MCF 10A (cell line): ENCODE data around the gene DEDD. TPM values are rescaled to one million over a fixed set of nuclear protein-coding genes. Genes with fewer than 3 reads are reported as not detected.

Source experiments
- BruUV-seq: library from RNA; stranded (reverse); fragments of 400-500 nt; replicated peaks from 2 replicates; lab custom pipeline; 2021; lab: Mats Ljungman, UMichigan
- CTCF ChIA-PET: fragments of 300-600 bp; sonication (Branson Sonifier 250); formaldehyde crosslinking; extraction: SDS; loops from one replicate; lab custom pipeline; 2021; ENCODE audit warnings: antibody characterized with exemption, inconsistent platforms; lab: Yijun Ruan, JAX
- POLR2A ChIA-PET: fragments of 300-600, 350-650 bp; sonication (Branson Sonifier 250); formaldehyde crosslinking; extraction: SDS; loops from one replicate; lab custom pipeline; 2020; ENCODE audit warnings: antibody characterized with exemption, inconsistent platforms; lab: Yijun Ruan, JAX
- DNase-seq: peaks from one replicate; pipeline ENCODE4 v3.0.0-alpha.2; 2018; ENCODE audit not compliant: unreplicated experiment
- H3K27ac Mint-ChIP-seq: one replicate; pipeline ENCODE4 v1.8.0; 2022; ENCODE audit warnings: mild to moderate bottlenecking, low read depth, mixed read lengths; ENCODE audit not compliant: unreplicated experiment
- H3K27me3 Mint-ChIP-seq: one replicate; pipeline ENCODE4 v1.8.0; 2022; ENCODE audit warnings: mixed read lengths; ENCODE audit not compliant: insufficient read depth, unreplicated experiment
- H3K36me3 Mint-ChIP-seq: one replicate; pipeline ENCODE4 v1.8.0; 2022; ENCODE audit warnings: mild to moderate bottlenecking, moderate library complexity, mixed read lengths; ENCODE audit not compliant: insufficient read depth, unreplicated experiment
- H3K4me1 Mint-ChIP-seq: one replicate; pipeline ENCODE4 v1.8.0; 2022; ENCODE audit warnings: mixed read lengths; ENCODE audit not compliant: insufficient read depth, unreplicated experiment
- H3K4me3 Mint-ChIP-seq: one replicate; pipeline ENCODE4 v1.8.0; 2022; ENCODE audit warnings: mild to moderate bottlenecking, moderate library complexity, mixed read lengths; ENCODE audit not compliant: unreplicated experiment
- H3K9me3 Mint-ChIP-seq: one replicate; pipeline ENCODE4 v1.8.0; 2022; ENCODE audit warnings: mixed read lengths; ENCODE audit not compliant: unreplicated experiment
- intact Hi-C: fragments of 100-400 bp; cut with micrococcal nuclease; formaldehyde crosslinking; loops from 2 replicates; pipeline ENCODE4 v1.14.1; 2022
- total RNA-seq: library from RNA; stranded (reverse); gene quantifications from 2 replicates; pipeline ENCODE4 v1.2.3, GENCODE V29; 2022
- TF ChIP-seq, protein P1 (sequence below): fragments of 200-600 bp; IDR thresholded peaks from one replicate; pipeline ENCODE4 v1.8.0; 2022; ENCODE audit warnings: antibody characterized with exemption, mild to moderate bottlenecking; ENCODE audit not compliant: unreplicated experiment

The DEDD gene
- total RNA-seq, 1 experiment from 2014 or later: 73.6 TPM

DNA sequence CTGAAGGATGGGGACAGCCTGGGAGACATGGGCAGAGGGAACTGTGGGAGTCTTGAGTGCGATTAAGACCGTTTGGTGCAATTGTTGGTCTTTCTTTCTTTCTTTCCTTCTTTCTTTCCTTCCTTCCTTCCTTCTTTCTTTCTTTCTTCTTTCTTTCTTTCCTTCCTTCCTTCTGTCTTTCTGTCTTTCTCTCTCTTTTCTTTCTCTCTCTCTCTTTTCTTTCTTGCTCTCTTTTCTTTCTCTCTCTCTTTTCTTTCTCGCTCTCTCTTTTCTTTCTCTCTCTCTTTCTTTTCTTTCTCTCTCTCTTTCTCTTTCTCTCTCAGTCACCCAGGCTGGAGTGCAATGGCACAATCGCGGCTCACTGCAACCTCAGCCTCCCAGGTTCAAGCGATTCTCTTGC lies 37.2 kb downstream of the DEDD start:
- no peak overlapping the region for H3K4me3 Mint-ChIP-seq
- TF ChIP-seq, protein P1, sequence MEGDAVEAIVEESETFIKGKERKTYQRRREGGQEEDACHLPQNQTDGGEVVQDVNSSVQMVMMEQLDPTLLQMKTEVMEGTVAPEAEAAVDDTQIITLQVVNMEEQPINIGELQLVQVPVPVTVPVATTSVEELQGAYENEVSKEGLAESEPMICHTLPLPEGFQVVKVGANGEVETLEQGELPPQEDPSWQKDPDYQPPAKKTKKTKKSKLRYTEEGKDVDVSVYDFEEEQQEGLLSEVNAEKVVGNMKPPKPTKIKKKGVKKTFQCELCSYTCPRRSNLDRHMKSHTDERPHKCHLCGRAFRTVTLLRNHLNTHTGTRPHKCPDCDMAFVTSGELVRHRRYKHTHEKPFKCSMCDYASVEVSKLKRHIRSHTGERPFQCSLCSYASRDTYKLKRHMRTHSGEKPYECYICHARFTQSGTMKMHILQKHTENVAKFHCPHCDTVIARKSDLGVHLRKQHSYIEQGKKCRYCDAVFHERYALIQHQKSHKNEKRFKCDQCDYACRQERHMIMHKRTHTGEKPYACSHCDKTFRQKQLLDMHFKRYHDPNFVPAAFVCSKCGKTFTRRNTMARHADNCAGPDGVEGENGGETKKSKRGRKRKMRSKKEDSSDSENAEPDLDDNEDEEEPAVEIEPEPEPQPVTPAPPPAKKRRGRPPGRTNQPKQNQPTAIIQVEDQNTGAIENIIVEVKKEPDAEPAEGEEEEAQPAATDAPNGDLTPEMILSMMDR: no peak
- no peak overlapping the region for H3K27ac Mint-ChIP-seq
- peaks cover 49% of the 10 kb centered on the region for H3K4me1 Mint-ChIP-seq
- peaks cover 23% of the 10 kb centered on the region for H3K36me3 Mint-ChIP-seq
- intact Hi-C loops: loop anchor here (5.0 kb wide), 1 partner anchor 258 kb away; no protein-coding TSS in a partner anchor
- no peaks in the 10 kb centered on the region for H3K9me3 Mint-ChIP-seq
- no peaks in the 10 kb centered on the region for H3K27me3 Mint-ChIP-seq
- BruUV-seq: no TSS peak
- POLR2A ChIA-PET: interaction anchor here (0.6 to 6.7 kb wide), 8 partner anchors 10 to 85 kb away, joined by 3 to 91 read pairs (median 9); partner anchors contain the start of genes F11R, NIT1, PFDN2 and USF1
- CTCF ChIA-PET: interaction anchor here (1.4 to 10.3 kb wide), 5 partner anchors 8 to 77 kb away, joined by 4 to 331 read pairs (median 58); partner anchors contain the start of genes ARHGAP30, NECTIN4 and USF1
- DNase-seq: no peak

DNA sequence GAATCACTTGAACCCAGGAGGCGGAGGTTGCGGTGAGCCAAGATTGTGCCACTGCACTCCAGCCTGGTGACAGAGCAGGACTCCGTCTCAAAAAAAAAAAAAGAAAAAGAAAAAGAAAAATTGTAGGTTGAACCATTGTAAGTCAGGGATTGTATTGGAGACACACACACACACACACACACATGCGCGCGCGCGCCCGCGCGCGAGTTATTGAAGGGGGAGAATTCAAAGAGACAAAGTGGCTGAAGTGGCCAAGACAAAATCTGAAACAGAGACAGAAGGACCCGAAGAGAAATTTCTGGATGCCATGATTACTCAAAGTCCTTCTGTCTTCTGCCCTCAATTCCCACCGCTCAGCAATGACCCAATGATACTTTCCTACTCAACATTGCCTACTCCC lies 38.0 kb downstream of the DEDD start:
- BruUV-seq: no TSS peak
- TF ChIP-seq, protein P1: no peak
- Mint-ChIP-seq H3K36me3 (peaks cover 16% of the 10 kb centered on the region), H3K27me3 (no peaks in the 10 kb centered on the region), H3K4me3 (no peak overlapping the region), H3K4me1 (peaks cover 49% of the 10 kb centered on the region), H3K9me3 (no peaks in the 10 kb centered on the region), H3K27ac (no peak overlapping the region)
- DNase-seq: no peak
- intact Hi-C loops: no loop called here
- ChIA-PET POLR2A (interaction anchor here (1.2 to 1.8 kb wide), 2 partner anchors 20 to 74 kb away, joined by 3 to 9 read pairs; partner anchors contain the start of gene F11R), CTCF (interaction anchor here (0.7 to 10.3 kb wide), 6 partner anchors 8 to 142 kb away, joined by 3 to 331 read pairs (median 32); partner anchors contain the start of genes ARHGAP30, NECTIN4 and USF1)

DNA sequence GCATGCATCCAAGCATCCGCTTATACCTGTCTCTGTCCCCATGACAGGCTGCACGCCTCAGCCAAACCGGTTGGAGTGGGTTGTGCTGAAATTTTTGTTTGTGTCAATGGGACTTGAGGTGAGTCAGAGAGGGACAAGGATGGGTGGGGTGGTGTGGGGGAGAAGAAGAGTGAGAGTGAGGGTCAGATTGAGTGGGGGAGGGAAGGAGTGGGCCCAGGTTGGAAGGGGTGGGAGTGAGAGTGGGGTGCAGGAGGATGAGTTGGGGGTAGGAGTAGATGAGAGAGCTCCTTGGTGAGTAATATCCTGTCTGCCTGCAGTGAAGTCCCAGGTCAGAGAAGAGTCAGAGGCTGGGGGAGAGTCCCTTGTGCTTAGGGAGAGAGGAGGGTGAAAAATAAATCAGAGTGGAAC lies 39.8 kb downstream of the DEDD start:
- no peaks in the 10 kb centered on the region for H3K27me3 Mint-ChIP-seq
- H3K9me3 Mint-ChIP-seq: no peaks in the 10 kb centered on the region
- H3K4me3 Mint-ChIP-seq: no peak overlapping the region
- CTCF ChIA-PET: interaction anchor here (0.6 to 10.3 kb wide), 7 partner anchors 12 to 442 kb away, joined by 3 to 331 read pairs (median 3); partner anchors contain the start of gene ARHGAP30
- no peak overlapping the region for H3K27ac Mint-ChIP-seq
- TF ChIP-seq, protein P1: no peak
- H3K4me1 Mint-ChIP-seq: peaks cover 49% of the 10 kb centered on the region
- H3K36me3 Mint-ChIP-seq: peaks cover 5% of the 10 kb centered on the region
- peak; percentile 59 for DNase-seq
- intact Hi-C loops: no loop called here
- POLR2A ChIA-PET: interaction anchor here (0.7 to 1.2 kb wide), 2 partner anchors 19 to 858 kb away, joined by 3 read pairs; no protein-coding TSS in a partner anchor
- no TSS peak for BruUV-seq

DNA sequence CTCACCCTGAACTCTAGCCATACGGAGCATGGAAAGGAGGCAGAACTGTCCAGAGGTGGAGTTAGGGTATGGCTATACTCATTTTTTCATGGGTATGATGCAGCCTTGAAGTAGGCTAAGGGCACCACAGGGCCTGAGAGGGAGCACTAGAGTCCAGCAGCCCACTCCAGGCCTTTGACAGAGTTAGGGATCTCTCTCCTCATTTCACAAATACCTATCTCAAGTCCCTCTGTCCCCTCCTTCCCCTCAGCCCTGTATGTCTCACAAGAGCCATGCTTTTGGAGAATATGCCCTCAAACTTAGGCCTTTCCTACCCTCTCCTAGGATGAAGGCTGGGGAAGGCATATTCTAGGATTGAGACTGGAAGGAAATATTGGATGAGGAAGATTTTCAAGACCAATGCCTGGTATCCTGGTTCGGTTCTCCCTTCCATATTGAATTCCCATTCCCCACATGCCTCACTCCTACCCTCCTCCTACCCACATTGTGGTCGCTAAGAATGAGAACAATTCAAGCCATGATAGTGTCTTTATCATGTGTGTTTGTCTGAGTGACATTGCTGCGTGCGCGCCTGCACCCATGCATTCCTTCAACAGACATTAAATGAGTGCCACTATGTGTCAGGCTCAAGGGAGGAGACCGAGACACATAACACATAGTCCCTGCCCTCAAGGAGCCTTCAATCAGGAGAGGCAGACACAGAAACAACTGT lies 40.5 kb downstream of the DEDD start:
- ChIA-PET POLR2A (interaction anchor here (1.0 to 1.2 kb wide), 2 partner anchors 18 to 74 kb away, joined by 3 to 4 read pairs; partner anchors contain the start of gene PPOX), CTCF (interaction anchor here (1.3 to 10.3 kb wide), 2 partner anchors 21 to 32 kb away, joined by 5 to 331 read pairs; partner anchors contain the start of gene ARHGAP30)
- Mint-ChIP-seq H3K27me3 (no peaks in the 10 kb centered on the region), H3K27ac (no peak overlapping the region), H3K36me3 (no peaks in the 10 kb centered on the region), H3K4me3 (no peak overlapping the region), H3K9me3 (no peaks in the 10 kb centered on the region), H3K4me1 (peaks cover 42% of the 10 kb centered on the region)
- no TSS peak for BruUV-seq
- TF ChIP-seq, protein P1: no peak
- DNase-seq: no peak
- intact Hi-C loops: no loop called here
